ENCODE measurements around the gene KRT8. TPM values are rescaled to one million over a fixed set of nuclear protein-coding genes. Genes with fewer than 3 reads are reported as not detected.
"Not testable (repeated sequence)": the region's sequence is repeated elsewhere in the genome, so short reads cannot be mapped to it uniquely, and the experiment has no call there.

The KRT8 gene
- total RNA-seq, 2 experiments from 2014 or later = 0.16 to 0.89 TPM

DNA sequence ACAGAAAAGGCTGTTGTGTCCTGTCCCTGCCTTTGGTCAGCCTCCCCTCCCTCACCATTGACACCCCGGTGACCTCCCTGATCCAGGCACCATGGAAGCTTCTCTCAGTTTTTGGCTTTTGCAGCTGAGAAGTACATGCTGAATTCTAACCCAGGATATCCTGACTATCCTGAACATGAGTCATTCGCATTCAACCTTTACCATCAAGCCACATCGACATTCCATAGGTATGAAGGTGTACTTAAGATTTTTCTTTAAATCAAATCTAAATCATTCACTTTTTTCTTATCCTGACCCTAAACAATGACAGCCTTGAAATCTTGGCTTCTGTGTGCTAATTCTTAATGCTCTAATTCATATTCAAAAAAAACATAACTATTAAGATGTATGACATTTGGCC lies 47.4 kb downstream of the KRT8 start:
- Histone ChIP-seq H3K4me3 (ENCODE audit: low read depth, low read length, poor library complexity, severe bottlenecking) (no peak overlapping the region), H4K20me1 (ENCODE audit: insufficient read depth, low read length) (no peaks in the 10 kb centered on the region), H3K9me2 (ENCODE audit: insufficient read depth, low read length) (no peaks in the 10 kb centered on the region), H3K9me3 (ENCODE audit: low read length) (no peaks in the 10 kb centered on the region), H3K79me2 (ENCODE audit: insufficient read depth, low read depth, low read length) (no peaks in the 10 kb centered on the region), H3K36me3 (ENCODE audit: insufficient read depth, low read length) (no peaks in the 10 kb centered on the region), H3K4me2 (ENCODE audit: low read length) (no peak overlapping the region), H3K27ac (ENCODE audit: low read depth, low read length, poor library complexity, severe bottlenecking) (no peak overlapping the region), H2AFZ (ENCODE audit: low read length) (no peak overlapping the region), H3K4me1 (ENCODE audit: insufficient read depth, low read length, poor library complexity, severe bottlenecking) (no peaks in the 10 kb centered on the region)
- intact Hi-C loops (cut with micrococcal nuclease; ENCODE audit: unreplicated experiment) = no loop called here
- no peak for DNase-seq (ENCODE audit: low spot score)
- ChIA-PET CTCF (ENCODE audit: unreplicated experiment) (no interaction called here), POLR2A (no interaction called here)
- TF ChIP-seq, protein P1, sequence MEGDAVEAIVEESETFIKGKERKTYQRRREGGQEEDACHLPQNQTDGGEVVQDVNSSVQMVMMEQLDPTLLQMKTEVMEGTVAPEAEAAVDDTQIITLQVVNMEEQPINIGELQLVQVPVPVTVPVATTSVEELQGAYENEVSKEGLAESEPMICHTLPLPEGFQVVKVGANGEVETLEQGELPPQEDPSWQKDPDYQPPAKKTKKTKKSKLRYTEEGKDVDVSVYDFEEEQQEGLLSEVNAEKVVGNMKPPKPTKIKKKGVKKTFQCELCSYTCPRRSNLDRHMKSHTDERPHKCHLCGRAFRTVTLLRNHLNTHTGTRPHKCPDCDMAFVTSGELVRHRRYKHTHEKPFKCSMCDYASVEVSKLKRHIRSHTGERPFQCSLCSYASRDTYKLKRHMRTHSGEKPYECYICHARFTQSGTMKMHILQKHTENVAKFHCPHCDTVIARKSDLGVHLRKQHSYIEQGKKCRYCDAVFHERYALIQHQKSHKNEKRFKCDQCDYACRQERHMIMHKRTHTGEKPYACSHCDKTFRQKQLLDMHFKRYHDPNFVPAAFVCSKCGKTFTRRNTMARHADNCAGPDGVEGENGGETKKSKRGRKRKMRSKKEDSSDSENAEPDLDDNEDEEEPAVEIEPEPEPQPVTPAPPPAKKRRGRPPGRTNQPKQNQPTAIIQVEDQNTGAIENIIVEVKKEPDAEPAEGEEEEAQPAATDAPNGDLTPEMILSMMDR (conservative IDR thresholded peaks at IDR 0.05; ENCODE audit: low read length) = no peak
- no peak for TF ChIP-seq EZH2phosphoT487 (IDR thresholded peaks at IDR 0.05; ENCODE audit: borderline replicate concordance, low read depth, low read length)
- no TSS peak for BruUV-seq (replicated peaks)

DNA sequence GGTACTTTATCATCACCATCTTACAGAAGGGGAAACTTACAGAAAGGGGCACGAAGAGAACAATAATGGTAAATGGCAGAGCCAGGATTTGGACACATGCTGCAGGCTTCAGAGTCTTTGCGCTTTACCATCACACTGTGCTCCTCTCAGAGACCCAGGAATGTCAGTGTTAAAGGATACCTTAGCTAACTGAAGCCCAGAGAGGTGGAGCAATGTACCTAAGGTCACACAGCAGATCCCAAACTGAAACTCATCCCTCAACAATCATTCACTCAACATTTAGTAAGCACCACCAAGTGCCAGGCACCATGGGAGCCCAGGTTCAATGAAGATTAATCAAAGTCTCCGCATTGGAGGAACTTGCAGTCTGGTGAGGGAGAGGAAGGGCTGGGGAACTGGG lies 48.1 kb downstream of the KRT8 start:
- no peaks in the 10 kb centered on the region for H3K9me3 ChIP-seq (ENCODE audit: low read length)
- POLR2A ChIA-PET = no interaction called here

DNA sequence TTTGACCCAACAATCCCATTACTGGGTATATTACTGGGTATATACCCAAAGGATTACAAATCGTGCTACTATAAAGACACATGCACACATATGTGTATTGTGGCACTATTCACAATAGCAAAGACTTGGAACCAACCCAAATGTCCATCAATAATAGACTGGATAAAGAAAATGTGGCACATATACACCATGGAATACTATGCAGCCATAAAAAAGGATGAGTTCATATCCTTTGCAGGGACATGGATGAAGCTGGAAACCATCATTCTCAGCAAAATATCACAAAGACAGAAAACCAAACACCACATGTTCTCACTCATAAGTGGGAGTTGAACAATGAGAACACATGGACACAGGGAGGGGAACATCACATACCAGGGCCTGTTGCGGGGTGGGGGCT lies 48.8 kb downstream of the KRT8 start:
- intact Hi-C loops (cut with micrococcal nuclease; ENCODE audit: unreplicated experiment); H4K20me1 ChIP-seq (ENCODE audit: insufficient read depth, low read length); H3K9me2 ChIP-seq (ENCODE audit: insufficient read depth, low read length); DNase-seq (ENCODE audit: low spot score); CTCF ChIA-PET (ENCODE audit: unreplicated experiment); H2AFZ ChIP-seq (ENCODE audit: low read length); H3K9me3 ChIP-seq (ENCODE audit: low read length); BruUV-seq (replicated peaks); POLR2A ChIA-PET; H3K79me2 ChIP-seq (ENCODE audit: insufficient read depth, low read depth, low read length); H3K4me2 ChIP-seq (ENCODE audit: low read length); H3K4me3 ChIP-seq (ENCODE audit: low read depth, low read length, poor library complexity, severe bottlenecking); H3K36me3 ChIP-seq (ENCODE audit: insufficient read depth, low read length); H3K27ac ChIP-seq (ENCODE audit: low read depth, low read length, poor library complexity, severe bottlenecking): not testable (repeated sequence)
- peaks cover 14% of the 10 kb centered on the region for H3K4me1 ChIP-seq (ENCODE audit: insufficient read depth, low read length, poor library complexity, severe bottlenecking)

More for the DNA sequence above, 48.1 kb downstream of the KRT8 start:
- no peaks in the 10 kb centered on the region for H3K36me3 ChIP-seq (ENCODE audit: insufficient read depth, low read length)
- H3K27ac ChIP-seq (ENCODE audit: low read depth, low read length, poor library complexity, severe bottlenecking) = no peak overlapping the region
- H3K4me2 ChIP-seq (ENCODE audit: low read length) = no peak overlapping the region
- H3K79me2 ChIP-seq (ENCODE audit: insufficient read depth, low read depth, low read length) = no peaks in the 10 kb centered on the region
- TF ChIP-seq EZH2phosphoT487 (IDR thresholded peaks at IDR 0.05; ENCODE audit: borderline replicate concordance, low read depth, low read length) = no peak
- TF ChIP-seq, protein P1 (conservative IDR thresholded peaks at IDR 0.05; ENCODE audit: low read length) = no peak
- no peak overlapping the region for H2AFZ ChIP-seq (ENCODE audit: low read length)
- no peaks in the 10 kb centered on the region for H4K20me1 ChIP-seq (ENCODE audit: insufficient read depth, low read length)
- CTCF ChIA-PET (ENCODE audit: unreplicated experiment) = no interaction called here
- no peak for DNase-seq (ENCODE audit: low spot score)
- intact Hi-C loops (cut with micrococcal nuclease; ENCODE audit: unreplicated experiment) = no loop called here
- no peaks in the 10 kb centered on the region for H3K9me2 ChIP-seq (ENCODE audit: insufficient read depth, low read length)
- no peak overlapping the region for H3K4me3 ChIP-seq (ENCODE audit: low read depth, low read length, poor library complexity, severe bottlenecking)
- peaks cover 7% of the 10 kb centered on the region for H3K4me1 ChIP-seq (ENCODE audit: insufficient read depth, low read length, poor library complexity, severe bottlenecking)
- no TSS peak for BruUV-seq (replicated peaks)

Data from OCI-LY7 (cell line).